T-helper 2 cell treated with Interferon-gamma antibody and Interleukin-4, amounts not matched to agents 100 ng/mL and 5 ng/mL, for 36 hours (primary cell): ENCODE results near the gene YY2. TPM values are rescaled to one million over a fixed set of nuclear protein-coding genes. Genes with fewer than 3 reads are reported as not detected.
"Not testable (repeated sequence)": the region's sequence is repeated elsewhere in the genome, so short reads cannot be mapped to it uniquely, and the experiment has no call there.

Source experiments
- intact Hi-C: fragments of 100-400 bp; cut with micrococcal nuclease; formaldehyde crosslinking; loops from one replicate; pipeline ENCODE4 v1.15.1; 2023
- total RNA-seq: library from RNA; stranded (reverse); gene quantifications from 2 replicates; pipeline ENCODE4 v1.2.3, GENCODE V29; 2022

The YY2 gene
- total RNA-seq, 1 donor from 2014 or later: 2.3 TPM

DNA sequence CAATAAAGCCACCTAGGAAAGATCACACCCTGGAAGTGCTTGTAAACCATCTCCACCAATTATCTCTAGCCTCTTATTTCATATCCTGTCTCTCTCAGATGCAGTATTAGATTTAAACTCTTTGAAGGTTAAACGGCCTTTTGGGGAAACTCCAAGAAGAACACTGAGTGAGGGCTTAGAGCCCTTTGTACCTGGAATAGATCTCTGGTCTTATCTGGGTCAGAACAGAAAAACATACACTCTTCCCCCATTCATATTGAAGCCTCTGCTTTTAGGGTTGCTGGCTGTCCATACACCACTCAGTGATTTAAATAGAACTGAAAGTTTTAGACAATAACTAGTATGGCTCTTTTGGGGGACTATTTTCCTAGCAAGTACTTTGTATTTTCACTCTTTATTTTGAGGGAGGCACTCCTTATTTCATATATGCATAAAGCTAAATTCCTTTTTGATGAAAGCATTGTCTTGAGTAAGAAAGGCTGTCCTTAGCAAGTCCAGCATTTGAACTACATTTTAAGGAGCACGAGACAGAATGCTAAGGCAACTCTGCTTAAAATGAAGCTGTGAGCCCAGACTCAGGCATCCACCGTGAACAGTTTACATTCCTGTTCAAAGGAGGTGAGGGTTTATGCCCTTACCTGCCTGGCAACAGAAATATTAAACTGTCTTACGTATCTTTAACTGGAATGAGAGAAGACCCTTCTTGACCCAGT lies 17.4 kb downstream of the YY2 start:
- intact Hi-C loops: no loop called here

GRCh38 chrX:21874182-21874581 lies 18.4 kb downstream of the YY2 start:
- intact Hi-C loops: not testable (repeated sequence)

DNA sequence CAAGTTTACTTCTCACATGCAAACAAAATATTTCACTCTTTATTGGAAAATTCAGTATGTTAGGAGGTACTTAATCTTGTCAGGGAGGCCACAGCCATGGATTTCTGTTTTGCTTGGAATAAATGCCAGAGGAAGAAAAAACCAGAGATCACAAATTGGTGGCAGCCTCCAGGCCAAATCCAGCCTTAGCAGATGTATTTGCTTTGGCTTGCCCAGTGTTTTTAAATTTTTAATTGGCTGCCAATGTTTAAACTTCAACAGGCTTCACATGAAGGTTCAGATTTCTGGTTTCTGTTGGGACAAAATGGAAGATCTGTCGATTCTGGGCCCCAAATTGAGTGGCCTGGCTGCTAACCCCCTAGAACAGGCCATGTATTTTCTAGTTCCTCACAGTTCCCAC lies 19.2 kb downstream of the YY2 start:
- intact Hi-C loops: no loop called here

DNA sequence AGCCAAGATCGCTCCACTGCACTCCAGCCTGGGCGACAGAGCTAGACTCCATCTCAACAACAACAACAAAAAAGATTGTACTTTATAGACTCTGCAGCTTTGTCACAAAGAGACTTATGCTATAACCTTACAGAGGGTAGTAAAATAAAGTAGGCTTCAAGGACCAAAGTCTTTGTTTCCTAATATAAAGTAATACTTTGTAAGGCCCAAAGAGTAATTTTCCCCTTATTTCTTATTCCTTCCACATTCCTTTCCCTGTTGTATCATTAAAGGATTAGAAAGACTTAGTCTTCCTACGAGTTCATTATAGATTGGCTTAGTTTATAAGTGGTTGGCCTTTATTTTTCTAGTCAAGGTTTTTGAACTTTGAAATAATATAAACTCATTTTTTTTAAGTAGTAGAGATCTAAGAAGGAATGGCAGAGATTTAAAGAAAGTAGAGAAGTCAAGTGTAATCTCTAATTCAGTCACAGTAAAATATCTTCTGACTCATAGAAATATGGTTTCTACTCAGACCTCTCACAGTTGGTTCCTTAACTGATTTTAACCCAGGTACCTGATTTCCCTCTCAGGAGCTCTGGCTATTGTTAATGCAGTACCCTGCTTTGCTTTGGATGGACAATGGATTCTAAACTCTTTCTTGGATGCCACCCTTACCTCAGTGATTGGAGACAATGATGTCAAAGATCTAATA lies 26.2 kb downstream of the YY2 start:
- intact Hi-C loops: no loop called here

GRCh38 chrX:21883258-21883657 lies 27.5 kb downstream of the YY2 start:
- intact Hi-C loops: no loop called here

DNA sequence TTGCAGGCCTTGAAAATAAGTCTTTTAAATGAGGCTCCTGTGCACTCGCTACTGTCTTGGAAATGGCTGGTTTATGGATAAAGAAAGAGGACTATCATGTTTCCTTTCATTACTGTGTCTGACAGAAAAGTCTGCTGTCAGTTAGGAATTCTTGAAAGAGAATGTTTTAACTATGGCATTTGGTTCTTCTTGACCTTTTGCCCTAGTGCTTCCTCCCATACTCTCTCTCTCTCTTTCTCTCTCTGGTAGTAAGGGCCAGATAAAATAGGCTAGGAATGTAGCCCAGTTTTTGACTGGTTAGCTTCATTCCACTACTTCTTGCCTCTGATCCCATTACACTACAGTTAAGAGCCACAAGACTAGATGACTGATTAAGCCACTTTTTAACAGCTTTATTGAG lies 29.8 kb downstream of the YY2 start:
- intact Hi-C loops: no loop called here

DNA sequence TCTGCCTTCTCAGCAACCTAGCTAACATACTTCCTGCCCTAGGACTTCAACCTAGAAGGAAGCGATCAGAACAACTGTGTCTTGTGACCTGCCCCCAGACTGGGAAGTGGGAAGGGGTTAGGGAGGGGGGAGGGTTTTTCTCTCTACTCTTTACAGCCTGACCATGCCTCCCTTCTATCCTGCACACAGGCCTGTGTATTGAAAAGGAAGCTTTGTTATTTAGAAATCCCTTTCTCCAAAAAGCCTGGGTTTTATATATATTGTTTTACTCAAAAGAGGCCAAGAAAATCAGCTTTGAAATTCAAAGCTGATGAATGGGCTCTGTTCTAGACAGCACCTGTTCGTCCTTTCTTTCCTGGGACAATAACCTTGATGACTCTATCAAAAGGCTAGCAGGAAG lies 49.5 kb downstream of the YY2 start:
- intact Hi-C loops: no loop called here

- intact Hi-C loops: no loop called here
Measured at GRCh38 chrX:21905953-21906352, 50.2 kb downstream of the YY2 start.

DNA sequence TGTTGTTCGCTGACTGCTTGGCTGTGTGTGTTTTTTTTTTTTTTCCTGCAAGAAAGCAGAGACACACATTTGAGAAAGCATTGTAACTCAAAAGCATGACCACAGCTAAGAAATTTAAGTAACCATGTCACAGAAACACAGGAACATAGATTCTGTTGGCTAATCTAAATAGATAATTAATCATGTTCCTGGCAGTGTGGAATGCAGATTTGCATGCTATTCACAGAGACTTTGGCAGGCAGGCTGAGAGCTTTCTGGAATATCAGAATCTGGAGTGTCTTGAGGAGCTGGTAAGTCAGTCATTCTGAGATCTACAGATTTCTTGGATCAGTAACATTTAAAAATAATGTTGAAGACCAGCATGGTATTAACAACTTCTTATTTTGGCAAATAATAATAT lies 51.5 kb downstream of the YY2 start:
- intact Hi-C loops: no loop called here

Other genes with a start within 250 kb of the YY2 start
- gene KLHL34, start 197.7 kb upstream of the YY2 start, total RNA-seq: 0.18 and 0.39 TPM in 2 replicates
- not detected in 2 replicates for gene SMPX, start 97.9 kb upstream of the YY2 start, total RNA-seq
- gene MBTPS2, start 16.4 kb upstream of the YY2 start, total RNA-seq: 9.4 and 10.0 TPM in 2 replicates
- gene SMS, start 84.7 kb downstream of the YY2 start, total RNA-seq: 66.8 and 70.7 TPM in 2 replicates
- 0.18 and 0.27 TPM in 2 replicates for gene PHEX, start 176.3 kb downstream of the YY2 start, total RNA-seq